ENCODE data around the gene LPIN1.

LPIN1 gene

GRCh38 chr2:11701751-11702301 lies 44.6 kb upstream of the LPIN1 start:
- TF ChIP-seq, protein P1, sequence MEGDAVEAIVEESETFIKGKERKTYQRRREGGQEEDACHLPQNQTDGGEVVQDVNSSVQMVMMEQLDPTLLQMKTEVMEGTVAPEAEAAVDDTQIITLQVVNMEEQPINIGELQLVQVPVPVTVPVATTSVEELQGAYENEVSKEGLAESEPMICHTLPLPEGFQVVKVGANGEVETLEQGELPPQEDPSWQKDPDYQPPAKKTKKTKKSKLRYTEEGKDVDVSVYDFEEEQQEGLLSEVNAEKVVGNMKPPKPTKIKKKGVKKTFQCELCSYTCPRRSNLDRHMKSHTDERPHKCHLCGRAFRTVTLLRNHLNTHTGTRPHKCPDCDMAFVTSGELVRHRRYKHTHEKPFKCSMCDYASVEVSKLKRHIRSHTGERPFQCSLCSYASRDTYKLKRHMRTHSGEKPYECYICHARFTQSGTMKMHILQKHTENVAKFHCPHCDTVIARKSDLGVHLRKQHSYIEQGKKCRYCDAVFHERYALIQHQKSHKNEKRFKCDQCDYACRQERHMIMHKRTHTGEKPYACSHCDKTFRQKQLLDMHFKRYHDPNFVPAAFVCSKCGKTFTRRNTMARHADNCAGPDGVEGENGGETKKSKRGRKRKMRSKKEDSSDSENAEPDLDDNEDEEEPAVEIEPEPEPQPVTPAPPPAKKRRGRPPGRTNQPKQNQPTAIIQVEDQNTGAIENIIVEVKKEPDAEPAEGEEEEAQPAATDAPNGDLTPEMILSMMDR (IDR thresholded peaks at IDR 0.05) = no peak

- TF ChIP-seq, protein P1 (IDR thresholded peaks at IDR 0.05) = no peak
These were observed 43.5 kb upstream of the LPIN1 start for GRCh38 chr2:11702946-11703345.

GRCh38 chr2:11703700-11704099 lies 42.7 kb upstream of the LPIN1 start:
- TF ChIP-seq, protein P1 (IDR thresholded peaks at IDR 0.05) = no peak

- TF ChIP-seq, protein P1 (IDR thresholded peaks at IDR 0.05) = no peak
These were observed 41.4 kb upstream of the LPIN1 start for GRCh38 chr2:11705063-11705462.

GRCh38 chr2:11705711-11706110 lies 40.7 kb upstream of the LPIN1 start:
- TF ChIP-seq, protein P1 (IDR thresholded peaks at IDR 0.05) = no peak

GRCh38 chr2:11708106-11708505 lies 38.3 kb upstream of the LPIN1 start:
- TF ChIP-seq, protein P1 (IDR thresholded peaks at IDR 0.05) = no peak

- TF ChIP-seq, protein P1 (IDR thresholded peaks at IDR 0.05) = no peak
These were observed 37.1 kb upstream of the LPIN1 start for GRCh38 chr2:11709293-11709692.

DNA sequence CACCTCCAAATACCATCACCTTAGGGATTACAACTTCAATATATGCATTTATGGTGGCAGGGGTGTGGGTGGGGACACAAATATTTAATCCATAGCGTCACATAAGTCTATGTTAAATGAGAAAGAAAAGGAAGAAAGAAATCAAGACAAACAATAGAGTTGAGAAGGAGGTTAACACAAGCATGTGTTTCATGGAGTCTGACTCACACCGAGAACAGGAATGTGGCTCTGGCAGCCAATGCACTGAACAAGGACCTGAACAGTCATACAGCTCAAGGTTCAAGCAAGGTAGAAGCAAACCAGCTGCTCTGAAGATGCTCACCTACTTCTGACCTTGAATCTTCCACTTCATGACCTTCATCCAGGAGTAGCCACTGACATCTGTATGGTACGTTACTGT lies 36.2 kb upstream of the LPIN1 start:
- TF ChIP-seq, protein P1 (IDR thresholded peaks at IDR 0.05) = no peak
